SKM-1 (cell line): ENCODE measurements around the gene GRIN3B.

ENCODE experiments used
- DNase-seq: peaks from one replicate; lab custom pipeline; 2025; ENCODE audit not compliant: unreplicated experiment; lab: John Stamatoyannopoulos, UW

Gene GRIN3B

DNA sequence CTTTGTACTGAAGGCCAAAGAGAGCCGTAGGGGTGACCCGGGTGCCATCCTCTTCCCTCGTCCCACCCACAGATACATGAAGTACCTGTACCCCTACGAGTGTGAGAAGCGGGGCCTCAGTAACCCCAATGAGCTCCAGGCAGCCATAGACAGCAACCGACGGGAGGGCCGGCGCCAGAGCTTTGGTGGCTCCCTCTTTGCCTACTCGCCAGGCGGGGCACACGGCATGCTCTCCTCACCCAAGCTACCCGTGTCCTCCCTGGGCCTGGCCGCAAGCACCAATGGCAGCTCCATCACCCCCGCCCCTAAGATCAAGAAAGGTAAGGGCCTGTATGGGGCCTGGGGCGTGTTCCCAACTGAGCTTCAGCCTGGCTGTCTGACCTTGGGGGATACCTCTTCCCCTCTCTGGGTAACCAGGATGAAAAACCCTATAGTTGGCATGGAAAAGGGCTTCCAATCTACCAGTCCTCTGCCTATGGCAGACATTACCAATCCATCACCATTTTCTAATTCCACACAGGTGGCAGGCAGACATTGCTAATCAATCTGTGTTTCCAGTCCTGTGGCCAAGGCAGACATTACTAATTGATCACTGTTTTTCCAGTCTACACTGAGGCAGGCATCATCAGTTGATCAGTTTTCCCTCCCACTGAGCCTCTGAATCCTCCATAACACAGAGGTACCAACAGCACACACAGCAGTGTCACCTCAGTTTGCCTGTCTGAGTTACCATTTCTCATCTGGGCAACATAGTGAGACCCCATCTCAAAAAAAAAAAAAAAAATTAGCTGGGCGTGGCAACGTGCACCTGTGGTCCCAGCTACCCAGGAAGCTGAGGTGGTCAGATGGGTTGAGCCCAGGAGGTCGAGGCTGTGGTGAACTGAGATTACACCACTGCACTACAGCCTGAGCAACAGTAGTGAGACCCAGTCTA lies 35.2 kb upstream of the GRIN3B start:
- DNase-seq: no peak

- no peak for DNase-seq
Measured at GRCh38 chr19:966485-967088, 33.6 kb upstream of the GRIN3B start.

DNA sequence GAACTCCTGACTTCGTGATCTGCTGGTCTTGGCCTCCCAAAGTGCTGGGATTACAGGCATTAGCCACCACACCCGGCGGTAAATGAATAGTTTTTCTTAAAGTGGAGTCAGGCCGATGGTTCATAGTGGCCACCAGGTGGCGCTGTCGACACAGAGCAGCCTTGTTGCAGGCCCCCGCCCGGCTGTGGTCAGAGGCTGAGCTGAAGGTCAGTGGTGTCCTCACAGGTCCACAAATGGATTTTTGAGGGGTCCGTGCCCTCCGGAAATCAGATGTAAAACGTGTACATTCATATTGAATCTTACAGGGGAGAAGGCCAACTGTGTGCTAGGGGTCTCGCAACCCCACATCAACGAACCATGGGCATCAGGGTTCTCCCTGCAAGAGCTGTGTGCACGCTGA lies 29.5 kb upstream of the GRIN3B start:
- DNase-seq: peak; percentile 7

DNA sequence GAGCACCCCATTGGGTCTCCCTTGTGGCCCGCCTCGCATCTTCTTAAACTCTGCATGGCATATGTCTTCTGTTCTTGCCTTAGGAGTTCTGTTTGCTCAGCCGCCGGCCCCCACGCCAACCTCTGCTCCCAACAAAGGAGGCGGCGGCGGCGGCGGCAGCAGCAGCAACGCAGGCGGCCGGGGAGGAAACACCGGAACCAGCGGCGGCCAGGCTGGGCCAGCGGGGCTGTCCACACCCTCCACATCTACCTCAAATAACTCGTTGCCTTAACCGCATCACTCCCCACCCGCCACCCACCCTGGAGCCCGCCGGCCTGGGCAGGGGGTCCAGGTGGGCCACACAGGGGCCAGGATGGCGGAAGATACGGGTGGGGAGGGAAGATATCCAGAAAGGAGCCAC lies 28.4 kb upstream of the GRIN3B start:
- DNase-seq: no peak

- no peak for DNase-seq
Measured at GRCh38 chr19:972281-972680, 27.9 kb upstream of the GRIN3B start.

GRCh38 chr19:973726-974563 lies 26.3 kb upstream of the GRIN3B start:
- no peak for DNase-seq

GRCh38 chr19:974564-975257 lies 25.5 kb upstream of the GRIN3B start:
- no peak for DNase-seq

- DNase-seq: no peak
Measured at GRCh38 chr19:976476-976875, 23.7 kb upstream of the GRIN3B start.

DNA sequence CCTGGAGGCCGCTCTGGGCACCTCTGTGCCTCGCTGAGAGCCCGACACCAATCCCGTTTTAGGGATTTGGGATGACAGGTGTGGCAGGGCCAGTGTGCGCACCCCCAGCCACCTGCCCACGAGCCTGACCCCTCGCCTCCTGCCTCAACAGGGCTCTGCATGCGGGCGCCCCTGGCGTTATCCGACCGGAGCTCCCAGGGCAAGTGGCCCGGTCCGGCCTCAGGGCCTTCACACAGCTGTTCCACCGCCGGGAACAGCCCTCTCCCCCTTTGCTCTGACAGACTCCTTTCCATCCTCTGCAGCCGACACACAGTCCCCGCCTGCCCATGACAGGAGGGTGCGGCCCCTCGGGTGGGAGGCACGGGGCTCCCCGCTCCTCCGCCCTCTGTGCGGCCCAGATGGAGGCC lies 23.2 kb upstream of the GRIN3B start:
- no peak for DNase-seq

DNA sequence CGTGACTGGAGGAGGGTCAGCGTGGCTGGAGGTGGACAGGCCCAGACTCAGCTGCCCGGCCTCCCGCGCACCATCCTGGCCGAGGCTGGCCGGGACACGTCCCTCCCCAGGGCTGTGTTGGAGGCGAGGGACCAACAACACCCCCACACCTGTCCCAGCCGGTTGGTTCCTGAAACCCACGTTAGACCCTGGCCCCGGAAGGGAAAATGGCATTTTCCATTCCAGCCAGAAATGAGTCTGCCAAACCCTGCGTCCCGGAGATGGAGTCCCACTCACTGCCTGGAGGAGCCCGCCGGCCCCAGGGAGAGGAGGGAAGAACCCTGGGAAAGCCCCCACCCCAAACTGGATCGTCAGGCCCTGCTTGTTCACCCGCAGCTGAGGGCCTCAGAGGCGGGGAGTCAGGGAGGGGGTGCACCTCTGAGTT lies 20.9 kb upstream of the GRIN3B start:
- DNase-seq: no peak

DNA sequence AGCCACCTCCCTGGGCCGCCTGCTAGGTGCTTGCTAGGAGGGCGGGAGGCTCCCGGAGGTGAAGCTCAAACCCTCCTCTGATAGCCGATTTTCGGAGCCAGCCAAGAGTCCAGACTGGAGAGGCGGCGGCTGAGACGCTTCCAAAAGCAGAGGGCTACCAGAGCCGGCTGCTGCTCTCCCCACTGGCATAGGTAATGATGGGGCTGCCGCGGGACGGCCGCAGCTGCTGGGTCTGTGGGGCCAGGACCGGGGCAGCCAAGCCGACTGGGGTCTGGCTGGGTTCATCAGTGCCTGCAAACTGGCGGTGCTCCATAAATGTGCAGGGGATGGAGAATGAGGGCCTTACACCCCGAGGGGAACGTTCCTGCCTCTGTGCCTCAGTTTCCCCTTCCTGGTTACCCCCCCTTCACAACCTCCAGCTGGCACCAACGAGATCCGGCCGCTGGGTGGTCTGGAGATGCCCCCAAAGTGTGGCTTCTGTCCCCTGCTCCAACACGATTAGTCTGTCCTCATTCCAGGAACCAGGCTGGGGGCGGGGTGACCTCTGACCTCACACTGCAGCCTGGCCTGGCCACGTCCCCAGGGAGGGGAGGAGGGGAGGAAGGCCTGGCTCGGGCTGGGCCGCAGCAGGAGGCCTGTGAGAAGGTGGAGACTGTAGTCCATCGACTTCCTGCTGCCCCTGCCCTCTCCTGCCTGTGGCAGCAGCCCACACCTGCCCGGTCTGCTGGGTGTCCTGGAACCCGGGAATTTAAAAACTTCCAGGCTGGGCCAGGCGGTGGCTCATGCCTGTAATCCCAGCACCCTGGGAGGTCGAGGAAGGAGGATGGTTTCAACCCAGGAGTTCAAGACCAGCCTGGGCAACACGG lies 19.9 kb upstream of the GRIN3B start:
- no peak for DNase-seq

- peak; percentile 28 for DNase-seq
Measured at GRCh38 chr19:982567-983170, 17.6 kb upstream of the GRIN3B start.

DNA sequence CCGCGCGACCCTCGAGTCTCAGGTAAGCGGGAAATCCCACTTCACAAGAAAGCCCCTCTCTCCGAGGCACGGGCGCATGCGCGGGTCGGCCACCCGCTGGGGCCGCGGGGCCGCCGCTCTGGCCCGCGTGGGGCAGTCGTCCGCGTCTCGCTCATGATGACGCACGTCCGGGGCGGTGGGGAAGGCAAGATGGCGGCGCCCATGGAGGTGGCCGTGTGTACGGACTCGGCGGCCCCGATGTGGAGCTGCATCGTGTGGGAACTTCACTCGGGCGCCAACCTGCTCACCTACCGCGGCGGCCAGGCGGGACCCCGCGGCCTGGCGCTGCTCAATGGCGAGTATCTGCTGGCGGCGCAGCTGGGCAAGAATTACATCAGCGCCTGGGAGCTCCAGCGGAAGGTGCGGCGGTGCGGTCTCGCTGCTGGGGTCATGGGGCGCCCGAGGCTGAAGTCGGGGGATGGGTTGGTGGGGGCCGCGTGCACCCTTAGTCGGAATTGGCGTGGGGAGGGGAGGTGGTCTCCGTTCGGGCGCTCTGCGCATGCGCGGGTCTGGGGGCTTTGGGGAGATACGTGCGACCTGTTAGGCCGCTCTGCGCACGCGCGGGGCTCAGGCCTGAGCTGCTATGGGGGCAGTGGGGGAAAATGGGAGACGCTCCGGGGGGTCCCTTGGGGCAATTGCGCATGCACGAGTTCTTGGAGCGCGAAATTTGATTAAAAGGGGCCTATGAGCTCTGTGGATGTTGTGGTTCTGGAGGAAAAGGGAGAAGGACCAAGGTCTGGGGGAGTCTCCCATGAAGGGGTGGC lies 15.9 kb upstream of the GRIN3B start, which contains the start of gene WDR18:
Gene WDR18, plus strand, starts transcription at position 181 of the 803 bp plus-strand sequence. Its CDS starts 9 bp downstream, at position 190.
- DNase-seq: peak; percentile 71

- DNase-seq: no peak
Measured at GRCh38 chr19:986083-986482, 14.1 kb upstream of the GRIN3B start.

DNA sequence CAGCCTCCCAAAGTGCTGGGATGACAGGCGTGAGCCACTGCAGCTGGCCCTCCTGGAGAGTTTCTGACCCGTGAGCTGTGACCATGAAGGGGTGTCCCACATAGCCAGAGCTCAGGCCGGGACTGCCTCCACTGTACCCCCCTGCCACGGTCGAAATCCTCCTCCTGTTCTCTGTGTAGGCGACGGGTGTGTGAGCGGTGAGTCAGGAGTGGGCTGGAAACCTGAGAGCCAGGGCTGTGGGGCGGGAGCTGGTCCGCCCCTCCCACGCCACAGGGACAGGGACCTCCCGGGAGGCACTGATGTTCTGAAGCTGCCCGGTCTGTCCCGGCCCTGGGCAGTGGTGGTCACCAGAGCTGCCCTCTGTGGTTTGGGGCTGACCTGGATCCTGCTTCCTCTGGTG lies 12.1 kb upstream of the GRIN3B start:
- no peak for DNase-seq

- DNase-seq: no peak
Measured at GRCh38 chr19:988510-988909, 11.7 kb upstream of the GRIN3B start.

DNA sequence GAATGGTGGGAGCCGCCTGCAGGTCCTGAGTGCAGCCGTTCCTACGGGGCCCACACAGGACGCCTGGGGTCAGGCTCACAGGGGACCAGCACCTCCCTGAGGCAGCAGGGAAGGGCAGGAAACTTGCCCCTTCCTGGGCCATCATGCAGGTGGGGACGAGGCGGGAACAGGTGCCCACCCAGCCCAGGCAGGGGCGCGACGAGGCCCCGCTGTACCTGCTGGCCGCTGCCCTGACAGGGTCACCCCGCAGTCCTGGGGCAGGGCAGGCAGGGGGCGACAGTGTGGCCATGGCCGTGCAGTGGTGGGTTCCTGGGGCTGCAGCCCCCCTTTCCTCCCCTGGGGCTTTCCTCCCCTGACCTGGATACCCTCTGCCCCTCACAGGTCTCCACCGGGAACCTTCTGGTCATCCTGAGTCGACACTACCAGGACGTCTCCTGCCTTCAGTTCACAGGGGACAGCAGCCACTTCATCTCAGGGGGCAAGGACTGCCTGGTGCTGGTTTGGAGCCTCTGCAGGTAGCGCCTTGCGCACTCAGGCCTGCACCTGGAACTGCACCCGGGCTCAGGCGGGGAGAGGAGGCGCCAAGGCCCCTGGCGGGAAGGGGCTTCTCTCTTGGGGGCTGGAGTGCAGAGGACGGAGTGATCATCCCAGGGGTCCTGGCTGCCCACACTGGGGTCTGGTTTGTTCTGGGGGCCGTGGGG lies 10.7 kb upstream of the GRIN3B start:
- no peak for DNase-seq

GRCh38 chr19:990119-990571 lies 10.1 kb upstream of the GRIN3B start:
- no peak for DNase-seq
